ENCODE data around the gene TPD52L2. TPM values are rescaled to one million over a fixed set of nuclear protein-coding genes. Genes with fewer than 3 reads are reported as not detected.
"Not testable (repeated sequence)": the region's sequence is repeated elsewhere in the genome, so short reads cannot be mapped to it uniquely, and the experiment has no call there.

TPD52L2 gene
- total RNA-seq, 4 donors from 2014 or later: 57.7 to 92.4 (median 59.8) TPM

DNA sequence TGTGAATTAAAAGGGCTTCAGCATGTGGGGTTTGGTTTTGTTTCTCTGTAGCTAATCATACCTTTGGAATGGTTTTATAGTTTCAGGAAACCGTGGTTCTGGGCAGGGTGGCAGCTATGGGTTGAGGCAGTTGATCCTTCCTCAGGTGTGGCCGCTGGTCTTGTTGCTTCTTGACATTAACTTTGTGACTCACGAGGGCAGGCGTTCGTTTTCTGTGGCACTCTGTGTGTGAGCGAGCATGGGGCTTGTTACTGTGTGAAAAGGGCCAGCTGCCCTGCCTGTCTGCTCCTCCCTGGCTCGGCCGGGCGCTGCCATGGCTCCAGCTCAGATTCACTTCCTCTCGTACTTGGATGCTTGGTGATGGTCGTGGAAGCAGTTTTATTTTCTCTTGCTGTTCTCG is 46.1 kb downstream of the TPD52L2 start:
- no peak for TF ChIP-seq POLR2A (IDR thresholded peaks at IDR 0.05)
- TF ChIP-seq, protein P1, sequence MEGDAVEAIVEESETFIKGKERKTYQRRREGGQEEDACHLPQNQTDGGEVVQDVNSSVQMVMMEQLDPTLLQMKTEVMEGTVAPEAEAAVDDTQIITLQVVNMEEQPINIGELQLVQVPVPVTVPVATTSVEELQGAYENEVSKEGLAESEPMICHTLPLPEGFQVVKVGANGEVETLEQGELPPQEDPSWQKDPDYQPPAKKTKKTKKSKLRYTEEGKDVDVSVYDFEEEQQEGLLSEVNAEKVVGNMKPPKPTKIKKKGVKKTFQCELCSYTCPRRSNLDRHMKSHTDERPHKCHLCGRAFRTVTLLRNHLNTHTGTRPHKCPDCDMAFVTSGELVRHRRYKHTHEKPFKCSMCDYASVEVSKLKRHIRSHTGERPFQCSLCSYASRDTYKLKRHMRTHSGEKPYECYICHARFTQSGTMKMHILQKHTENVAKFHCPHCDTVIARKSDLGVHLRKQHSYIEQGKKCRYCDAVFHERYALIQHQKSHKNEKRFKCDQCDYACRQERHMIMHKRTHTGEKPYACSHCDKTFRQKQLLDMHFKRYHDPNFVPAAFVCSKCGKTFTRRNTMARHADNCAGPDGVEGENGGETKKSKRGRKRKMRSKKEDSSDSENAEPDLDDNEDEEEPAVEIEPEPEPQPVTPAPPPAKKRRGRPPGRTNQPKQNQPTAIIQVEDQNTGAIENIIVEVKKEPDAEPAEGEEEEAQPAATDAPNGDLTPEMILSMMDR (IDR thresholded peaks at IDR 0.05 in 4 of 5, conservative IDR thresholded peaks at IDR 0.05 in 1 of 5): no peak
- Histone ChIP-seq H3K36me3 (no peaks in the 10 kb centered on the region), H3K9me3 (no peaks in the 10 kb centered on the region), H3K27ac (peak overlapping the region; percentile 10 to 62 (median 50)), H3K4me1 (peaks cover 17 to 18% of the 10 kb centered on the region in 2 donors), H3K4me3 (no peak overlapping the region), H3K27me3 (no peaks in the 10 kb centered on the region)
- in situ Hi-C loops (cut with MboI; ENCODE audit: low sequenced_read_pairs in 4 of 4): no loop called here
- ATAC-seq: peak; percentile 66 to 71
- DNase-seq: peak; percentile 16 to 54
- intact Hi-C loops (cut with DNase I; ENCODE audit: low total_unique reads): no loop called here

DNA sequence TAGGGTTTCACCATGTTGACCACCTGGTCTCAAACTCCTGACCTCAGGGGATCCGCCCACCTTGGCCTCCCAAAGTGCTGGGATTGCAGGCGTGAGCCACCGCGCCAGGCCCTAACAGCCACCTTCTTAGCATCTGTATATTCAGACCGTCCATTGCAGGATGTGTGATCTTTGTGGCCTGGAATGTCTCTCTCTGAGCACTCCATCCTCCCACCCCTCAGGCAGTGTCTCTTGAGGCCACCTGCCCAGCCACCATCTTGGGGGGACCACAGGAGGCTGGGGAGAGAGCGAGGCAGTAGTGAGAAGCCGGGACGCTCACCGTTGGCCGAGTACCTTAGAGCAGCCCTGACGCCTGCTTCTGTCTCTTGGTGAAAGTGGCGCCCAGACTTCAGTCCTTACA is 48.7 kb downstream of the TPD52L2 start:
- no peak overlapping the region for H3K4me3 ChIP-seq
- DNase-seq (no peak), ATAC-seq (no peak)
- no peak overlapping the region for H3K27ac ChIP-seq
- TF ChIP-seq POLR2A (IDR thresholded peaks at IDR 0.05): no peak
- TF ChIP-seq, protein P1 (IDR thresholded peaks at IDR 0.05 in 4 of 5, conservative IDR thresholded peaks at IDR 0.05 in 1 of 5): no peak
- peaks cover 0 to 5% of the 10 kb centered on the region in 2 donors for H3K36me3 ChIP-seq
- intact Hi-C loops (cut with DNase I; ENCODE audit: low total_unique reads) (no loop called here), in situ Hi-C loops (cut with MboI; ENCODE audit: low sequenced_read_pairs in 4 of 4) (no loop called here)
- H3K27me3 ChIP-seq: no peaks in the 10 kb centered on the region
- H3K4me1 ChIP-seq: peaks cover 17 to 18% of the 10 kb centered on the region in 2 donors
- H3K9me3 ChIP-seq: no peaks in the 10 kb centered on the region

DNA sequence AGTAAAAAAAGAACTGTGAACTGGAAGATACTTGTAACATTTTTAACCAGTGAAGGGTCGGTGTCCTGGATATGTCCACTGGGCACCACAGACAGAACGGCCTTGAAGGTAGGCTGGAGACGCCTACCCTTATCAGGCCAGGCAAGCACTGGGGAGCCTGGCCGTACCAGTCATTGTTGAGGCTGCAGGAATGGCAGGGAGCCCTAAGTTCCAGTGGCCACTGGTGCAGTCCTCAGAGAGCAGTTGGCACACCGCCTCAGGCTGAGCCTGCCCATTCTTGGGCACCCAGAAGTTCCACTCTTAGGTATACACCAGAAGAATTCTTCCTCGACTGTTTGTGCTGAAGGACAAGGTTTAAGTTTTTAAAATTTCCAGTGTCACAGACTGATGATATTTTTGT is 50.4 kb downstream of the TPD52L2 start:
- no peaks in the 10 kb centered on the region for H3K27me3 ChIP-seq
- ATAC-seq (no peak), DNase-seq (no peak)
- H3K36me3 ChIP-seq: peaks cover 0 to 5% of the 10 kb centered on the region in 2 donors
- H3K4me1 ChIP-seq: peaks cover 16 to 17% of the 10 kb centered on the region in 2 donors
- in situ Hi-C loops (cut with MboI; ENCODE audit: low sequenced_read_pairs in 4 of 4): no loop called here
- intact Hi-C loops (cut with DNase I; ENCODE audit: low total_unique reads): no loop called here
- TF ChIP-seq POLR2A (IDR thresholded peaks at IDR 0.05): no peak
- TF ChIP-seq, protein P1 (IDR thresholded peaks at IDR 0.05 in 4 of 5, conservative IDR thresholded peaks at IDR 0.05 in 1 of 5): no peak
- no peak overlapping the region for H3K27ac ChIP-seq
- no peak overlapping the region for H3K4me3 ChIP-seq
- H3K9me3 ChIP-seq: no peaks in the 10 kb centered on the region

DNA sequence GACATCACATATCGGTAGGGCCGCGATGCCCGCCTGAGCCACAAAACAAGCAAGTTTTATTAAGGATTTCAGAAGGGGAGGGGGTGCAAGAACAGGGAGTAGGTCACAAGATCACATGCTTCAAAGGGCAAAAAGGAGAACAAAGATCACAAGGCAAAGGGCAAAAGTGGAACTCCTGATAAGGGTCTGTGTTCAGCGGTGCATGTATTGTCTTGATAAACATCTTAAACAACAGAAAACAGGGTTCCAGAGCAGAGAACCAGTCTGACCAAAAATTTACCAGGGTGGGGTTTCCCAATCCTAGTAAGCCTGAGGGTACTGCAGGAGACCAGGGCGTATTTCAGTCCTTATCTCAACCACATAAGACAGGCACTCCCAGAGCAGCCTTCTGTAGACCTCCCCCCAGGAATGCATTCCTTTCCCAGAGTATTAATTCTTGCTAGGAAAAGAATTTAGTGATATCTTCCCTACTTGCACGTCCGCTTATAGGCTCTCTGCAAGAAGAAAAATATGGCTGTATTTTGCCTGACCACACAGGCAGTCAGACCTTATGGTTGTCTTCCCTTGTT is 51.4 kb downstream of the TPD52L2 start:
- H3K27me3 ChIP-seq; H3K9me3 ChIP-seq; H3K4me1 ChIP-seq; ATAC-seq; intact Hi-C loops (cut with DNase I; ENCODE audit: low total_unique reads); in situ Hi-C loops (cut with MboI; ENCODE audit: low sequenced_read_pairs in 4 of 4); DNase-seq; H3K36me3 ChIP-seq; H3K4me3 ChIP-seq; H3K27ac ChIP-seq: not testable (repeated sequence)

GRCh38 chr20:63917811-63918210 is 52.7 kb downstream of the TPD52L2 start:
- Histone ChIP-seq H3K27ac (no peak overlapping the region), H3K36me3 (peaks cover 0 to 5% of the 10 kb centered on the region in 2 donors), H3K4me3 (no peak overlapping the region), H3K27me3 (no peaks in the 10 kb centered on the region), H3K4me1 (peaks cover 3 to 5% of the 10 kb centered on the region in 2 donors), H3K9me3 (no peaks in the 10 kb centered on the region)
- intact Hi-C loops (cut with DNase I; ENCODE audit: low total_unique reads): no loop called here
- in situ Hi-C loops (cut with MboI; ENCODE audit: low sequenced_read_pairs in 4 of 4): no loop called here
- ATAC-seq (no peak), DNase-seq (no peak)
- no peak for TF ChIP-seq POLR2A (IDR thresholded peaks at IDR 0.05)
- TF ChIP-seq, protein P1 (IDR thresholded peaks at IDR 0.05 in 4 of 5, conservative IDR thresholded peaks at IDR 0.05 in 1 of 5): no peak

Measured in gastrocnemius medialis (tissue), 4 donors.